DND-41 (cell line): ENCODE data around the gene JAKMIP1.

Source experiments
- ATAC-seq: fragments of 200-7000 bp; cut with Tn5 transposase; 3 replicates; pipeline ENCODE4 v1.9.1; 2021; ENCODE audit warnings: low read depth; ENCODE audit not compliant: insufficient read depth
- DNase-seq: peaks from one replicate; pipeline ENCODE4 v3.0.0-alpha.2; 2020
- H2AFZ ChIP-seq: 2 replicates; pipeline ENCODE4 v1.6.0; 2012; ENCODE audit warnings: low read depth, low read length
- H3K27ac ChIP-seq: 2 replicates; pipeline ENCODE4 v1.5.1; 2012; ENCODE audit warnings: low read length, inconsistent platforms
- H3K27me3 ChIP-seq: fragments of 200-600 bp; sonication (generic); 2 replicates; pipeline ENCODE4 v1.6.0; 2012; ENCODE audit warnings: low read length, mild to moderate bottlenecking, inconsistent platforms; ENCODE audit not compliant: insufficient read depth, poor library complexity
- H3K36me3 ChIP-seq: 2 replicates; pipeline ENCODE4 v1.5.1; 2012; ENCODE audit warnings: low read length, inconsistent platforms; ENCODE audit not compliant: insufficient read depth
- H3K4me1 ChIP-seq: 2 replicates; pipeline ENCODE4 v1.5.1; 2012; ENCODE audit warnings: mild to moderate bottlenecking, low read length; ENCODE audit not compliant: insufficient read depth
- H3K4me2 ChIP-seq: 2 replicates; pipeline ENCODE4 v1.6.0; 2012; ENCODE audit warnings: mild to moderate bottlenecking, moderate library complexity, low read length, inconsistent platforms; ENCODE audit not compliant: insufficient read depth
- H3K4me3 ChIP-seq, 2 experiments: fragments of 200-600 bp in 1 of 2; shearing (Covaris generic) in 1 of 2; 2 replicates each; pipeline ENCODE4 v1.5.1; 2012 to 2016; ENCODE audit warnings: inconsistent platforms in 2 of 2, low read length in 2 of 2, mild to moderate bottlenecking in 2 of 2, low read depth in 1 of 2, moderate library complexity in 1 of 2
- H3K79me2 ChIP-seq: 2 replicates; pipeline ENCODE4 v1.6.0; 2012; ENCODE audit warnings: low read length, inconsistent platforms; ENCODE audit not compliant: insufficient read depth
- H3K9ac ChIP-seq: 2 replicates; pipeline ENCODE4 v1.6.0; 2012; ENCODE audit warnings: low read depth, mild to moderate bottlenecking, inconsistent platforms, low read length, moderate library complexity
- H3K9me3 ChIP-seq: 2 replicates; pipeline ENCODE4 v1.5.1; 2012; ENCODE audit warnings: low read length, moderate library complexity, mild to moderate bottlenecking, inconsistent platforms; ENCODE audit not compliant: insufficient read depth, severe bottlenecking
- H4K20me1 ChIP-seq: 2 replicates; pipeline ENCODE4 v1.6.0; 2012; ENCODE audit warnings: low read length; ENCODE audit not compliant: insufficient read depth
- CTCF ChIP-seq: IDR thresholded peaks from 2 replicates; pipeline ENCODE4 v1.5.1; 2012; ENCODE audit warnings: borderline replicate concordance, low read length, moderate library complexity, mild to moderate bottlenecking; ENCODE audit not compliant: poor library complexity, severe bottlenecking; ENCODE audit errors: extremely low read depth
- EZH2 ChIP-seq: IDR thresholded peaks from 3 replicates; pipeline ENCODE4 v1.6.1; 2012; ENCODE audit warnings: borderline replicate concordance, low read depth, mild to moderate bottlenecking, moderate library complexity, low read length, inconsistent platforms; ENCODE audit not compliant: severe bottlenecking

JAKMIP1 gene

GRCh38 chr4:6230502-6230785 is 30.1 kb upstream of the JAKMIP1 start:
- Histone ChIP-seq H3K79me2 (no peaks in the 10 kb centered on the region), H3K9me3 (no peaks in the 10 kb centered on the region), H2AFZ (no peak overlapping the region), H3K36me3 (no peaks in the 10 kb centered on the region), H3K4me3 (no peak overlapping the region), H3K4me2 (no peak overlapping the region), H3K27me3 (no peaks in the 10 kb centered on the region), H3K9ac (no peak overlapping the region), H4K20me1 (peaks cover 13% of the 10 kb centered on the region), H3K4me1 (no peaks in the 10 kb centered on the region), H3K27ac (no peak overlapping the region)
- ATAC-seq (no peak), DNase-seq (no peak)
- TF ChIP-seq CTCF (no peak), EZH2 (no peak)

GRCh38 chr4:6229671-6230501 is 29.5 kb upstream of the JAKMIP1 start:
- no peak overlapping the region for H3K9ac ChIP-seq
- no peak overlapping the region for H3K4me2 ChIP-seq
- no peak for TF ChIP-seq CTCF
- TF ChIP-seq EZH2: no peak
- no peak overlapping the region for H3K4me3 ChIP-seq
- no peak overlapping the region for H2AFZ ChIP-seq
- H3K9me3 ChIP-seq: no peaks in the 10 kb centered on the region
- H4K20me1 ChIP-seq: peaks cover 13% of the 10 kb centered on the region
- no peaks in the 10 kb centered on the region for H3K27me3 ChIP-seq
- no peak overlapping the region for H3K27ac ChIP-seq
- no peaks in the 10 kb centered on the region for H3K79me2 ChIP-seq
- no peaks in the 10 kb centered on the region for H3K4me1 ChIP-seq
- ATAC-seq (no peak), DNase-seq (no peak)
- no peaks in the 10 kb centered on the region for H3K36me3 ChIP-seq

GRCh38 chr4:6229095-6229494 is 28.7 kb upstream of the JAKMIP1 start:
- Histone ChIP-seq H3K4me1 (no peaks in the 10 kb centered on the region), H2AFZ (no peak overlapping the region), H3K27ac (no peak overlapping the region), H4K20me1 (peaks cover 13% of the 10 kb centered on the region), H3K4me3 (no peak overlapping the region), H3K27me3 (no peaks in the 10 kb centered on the region), H3K79me2 (no peaks in the 10 kb centered on the region), H3K9me3 (no peaks in the 10 kb centered on the region), H3K36me3 (no peaks in the 10 kb centered on the region), H3K4me2 (no peak overlapping the region), H3K9ac (no peak overlapping the region)
- ATAC-seq (no peak), DNase-seq (no peak)
- TF ChIP-seq CTCF (no peak), EZH2 (no peak)
